OCI-LY7 (cell line): ENCODE results near the gene MACF1. TPM values are rescaled to one million over a fixed set of nuclear protein-coding genes. Genes with fewer than 3 reads are reported as not detected.

Experiments
- total RNA-seq, 2 experiments: library from RNA; depleted of rRNA in 1 of 2; stranded (reverse); fragments of >200 nt in 1 of 2; shearing (Covaris generic) in 1 of 2; gene quantifications; 2 replicates each; pipeline ENCODE4 v1.2.3, GENCODE V29; 2014 to 2022

MACF1 gene
- total RNA-seq, 2 experiments from 2014 or later = 211 to 220 TPM

Other genes starting within 250 kb of the MACF1 start
- gene AKIRIN1, start 213.4 kb upstream of the MACF1 start, total RNA-seq (2014; rRNA removed; shearing (Covaris generic)) = 35.0 and 40.0 TPM in 2 replicates
- gene AKIRIN1, start 213.4 kb upstream of the MACF1 start, total RNA-seq (2022) = 47.0 and 50.4 TPM in 2 replicates
- 255 and 373 TPM in 2 replicates for gene NDUFS5, start 178.3 kb upstream of the MACF1 start, total RNA-seq (2014; rRNA removed; shearing (Covaris generic))
- 135 and 161 TPM in 2 replicates for gene NDUFS5, start 178.3 kb upstream of the MACF1 start, total RNA-seq (2022)